Jurkat, Clone E6-1 (cell line): Measurements from ENCODE around the gene TNFSF10. TPM values are rescaled to one million over a fixed set of nuclear protein-coding genes. Genes with fewer than 3 reads are reported as not detected.
"Not testable (repeated sequence)": the region's sequence is repeated elsewhere in the genome, so short reads cannot be mapped to it uniquely, and the experiment has no call there.

Experiments used
- DNase-seq: peaks from one replicate; pipeline ENCODE4 v3.0.0-alpha.2; 2011; ENCODE audit warnings: low read depth, low spot score
- H3K4me3 ChIP-seq: 2 replicates; pipeline ENCODE4 v1.5.1; 2011; ENCODE audit warnings: mild to moderate bottlenecking, low read length, control low read depth, moderate library complexity
- polyA plus RNA-seq: library from polyadenylated mRNA; unstranded; fragments of >200 nt; gene quantifications from one replicate; pipeline ENCODE4 v1.2.1, GENCODE V29; 2012; ENCODE audit warnings: missing spikeins; ENCODE audit not compliant: insufficient read length, insufficient read depth

Gene TNFSF10
- polyA plus RNA-seq = 10.4 TPM

DNA sequence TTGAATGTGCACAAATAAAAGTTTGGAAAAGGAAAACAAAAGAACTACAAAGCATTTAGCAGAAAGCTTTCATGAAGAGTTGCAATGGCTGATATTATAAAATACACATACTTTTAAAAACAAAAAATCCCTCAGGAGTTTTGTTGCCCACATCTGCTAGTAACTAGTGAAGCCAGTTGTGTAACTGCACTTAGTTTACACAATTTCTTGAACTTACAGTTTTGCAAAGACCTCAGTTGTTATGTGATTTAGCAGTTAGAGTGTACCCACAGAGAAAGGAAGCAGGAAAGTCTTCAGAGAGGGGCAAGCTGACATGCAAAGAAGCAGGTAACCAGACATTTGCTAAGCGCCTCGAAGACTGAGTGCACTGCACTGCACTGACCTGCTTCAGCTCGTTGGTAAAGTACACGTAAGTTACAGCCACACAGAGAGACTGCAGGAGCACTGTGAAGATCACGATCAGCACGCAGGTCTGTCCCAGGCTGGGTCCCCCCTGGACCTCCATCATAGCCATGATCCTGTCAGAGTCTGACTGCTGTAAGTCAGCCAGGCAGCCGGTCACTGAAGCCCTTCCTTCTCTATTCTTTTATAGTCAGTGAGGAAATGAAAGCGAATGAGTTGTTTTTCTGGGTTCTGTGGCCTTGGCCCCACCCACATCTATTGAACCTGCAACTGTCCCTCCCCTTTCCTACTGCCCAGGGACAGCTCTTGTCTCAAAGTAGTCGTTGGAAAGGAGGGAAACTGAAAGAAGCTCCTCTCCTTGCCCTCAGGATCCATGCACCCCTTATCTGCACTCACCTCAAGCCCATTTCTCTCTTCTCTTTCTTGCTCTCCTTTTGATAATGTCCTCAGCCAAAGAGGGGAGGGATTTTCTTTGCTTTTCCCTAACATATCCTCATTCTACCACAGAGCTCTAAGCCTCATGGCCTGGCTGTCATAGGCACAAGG lies at the start of gene TNFSF10:
TSS of gene TNFSF10 (minus strand) at position 560 of the 948 bp plus-strand sequence. CDS start at position 514, 46 bp downstream.
- peak; percentile 62 for DNase-seq
- H3K4me3 ChIP-seq = peak within 1 kb of the TSS; percentile 55

DNA sequence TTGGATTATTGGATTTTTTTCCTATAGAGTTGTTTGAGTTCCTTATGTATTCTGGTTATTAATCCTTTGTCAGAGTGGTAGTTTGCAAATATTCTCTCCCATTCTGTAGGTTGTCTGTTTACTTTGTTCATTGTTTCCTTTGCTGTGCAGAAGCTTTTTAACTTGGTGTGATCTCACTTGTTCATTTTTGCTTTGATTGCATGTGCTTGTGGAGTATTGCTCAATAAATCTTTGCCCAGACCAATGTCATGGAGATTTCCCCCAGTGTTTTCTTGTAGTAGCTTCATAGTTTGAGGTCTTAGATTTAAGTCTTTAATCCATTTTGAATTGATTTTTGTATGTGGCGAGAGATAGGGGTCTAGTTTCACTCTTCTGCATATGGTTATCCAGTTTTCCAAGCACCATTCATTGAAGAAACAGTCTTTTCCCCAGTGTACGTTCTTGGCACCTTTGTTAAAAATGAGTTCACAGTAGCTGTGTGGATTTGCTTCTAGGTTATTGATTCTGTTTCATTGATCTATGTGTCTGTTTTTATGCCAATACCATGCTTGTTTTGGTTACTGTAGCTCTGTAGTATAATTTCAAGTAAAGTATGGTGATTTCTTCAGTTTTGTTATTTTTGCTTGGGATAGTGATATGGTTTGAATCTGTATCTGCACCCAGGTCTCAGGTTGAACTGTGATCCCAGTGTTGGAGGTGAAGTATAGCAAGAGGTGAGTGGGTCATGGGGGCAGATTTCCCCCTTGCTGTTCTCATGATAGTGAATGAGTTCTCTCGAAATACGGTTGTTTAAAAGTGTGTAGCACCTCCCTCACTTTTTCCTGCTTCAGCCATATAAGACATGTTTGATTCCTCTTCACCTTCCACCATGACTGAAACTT lies 46.1 kb upstream of the TNFSF10 start:
- no peak for DNase-seq
- no peak overlapping the region for H3K4me3 ChIP-seq

DNA sequence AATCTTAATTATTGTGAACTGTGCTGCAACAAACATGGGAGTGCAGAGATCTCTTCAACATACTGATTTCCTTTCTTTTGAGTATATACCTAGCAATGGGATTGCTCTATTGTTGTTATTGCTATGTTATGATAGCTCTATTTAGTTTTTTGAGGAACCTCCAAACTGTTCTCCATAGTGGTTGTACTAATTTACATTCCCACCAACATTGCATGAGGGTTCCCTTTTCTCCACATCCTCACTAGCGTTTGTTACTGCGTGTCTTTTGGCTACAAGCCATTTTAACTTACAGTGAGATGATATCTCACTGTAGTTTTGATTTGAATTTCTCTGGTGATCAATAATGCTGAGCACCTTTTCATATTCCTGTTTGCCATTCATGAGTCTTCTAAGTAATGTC lies 45.5 kb upstream of the TNFSF10 start:
- no peak for DNase-seq
- no peak overlapping the region for H3K4me3 ChIP-seq

DNA sequence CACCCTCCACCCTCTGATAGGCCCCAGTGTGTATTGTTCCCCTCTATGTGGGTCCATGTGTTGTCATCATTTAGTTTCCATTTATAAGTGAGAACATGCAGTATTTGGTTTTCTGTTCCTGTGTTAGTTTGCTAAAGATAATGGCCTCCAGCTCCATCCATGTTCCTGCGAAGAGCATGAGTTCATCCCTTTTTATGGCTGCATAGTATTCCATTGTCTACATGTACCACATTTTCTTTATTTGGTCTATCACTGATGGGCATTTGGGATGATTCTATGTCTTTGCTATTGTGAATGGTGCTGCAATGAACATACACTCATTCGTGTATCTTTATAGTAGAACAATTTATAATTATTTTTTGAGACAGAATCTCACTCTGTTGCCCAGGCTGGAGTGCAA lies 43.6 kb upstream of the TNFSF10 start:
- H3K4me3 ChIP-seq, DNase-seq: not testable (repeated sequence)

DNA sequence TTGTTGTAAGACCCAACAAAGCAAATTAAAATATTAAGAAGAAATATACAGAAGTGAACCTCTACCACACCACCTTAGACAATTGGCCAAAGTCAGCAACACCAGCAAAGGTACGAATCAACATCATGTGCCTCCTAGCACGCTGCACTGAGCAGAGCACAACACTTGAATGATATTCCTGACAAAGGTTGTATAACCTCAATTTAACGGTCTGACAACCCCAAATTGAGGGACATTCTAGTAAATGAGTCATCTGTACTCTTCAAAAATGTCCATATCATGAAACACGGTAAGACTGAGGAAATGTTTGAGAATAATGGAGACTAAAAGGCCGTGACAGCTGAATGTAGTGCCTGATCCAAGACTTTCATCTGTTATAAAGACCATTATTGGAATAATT lies 41.3 kb upstream of the TNFSF10 start:
- DNase-seq = no peak

DNA sequence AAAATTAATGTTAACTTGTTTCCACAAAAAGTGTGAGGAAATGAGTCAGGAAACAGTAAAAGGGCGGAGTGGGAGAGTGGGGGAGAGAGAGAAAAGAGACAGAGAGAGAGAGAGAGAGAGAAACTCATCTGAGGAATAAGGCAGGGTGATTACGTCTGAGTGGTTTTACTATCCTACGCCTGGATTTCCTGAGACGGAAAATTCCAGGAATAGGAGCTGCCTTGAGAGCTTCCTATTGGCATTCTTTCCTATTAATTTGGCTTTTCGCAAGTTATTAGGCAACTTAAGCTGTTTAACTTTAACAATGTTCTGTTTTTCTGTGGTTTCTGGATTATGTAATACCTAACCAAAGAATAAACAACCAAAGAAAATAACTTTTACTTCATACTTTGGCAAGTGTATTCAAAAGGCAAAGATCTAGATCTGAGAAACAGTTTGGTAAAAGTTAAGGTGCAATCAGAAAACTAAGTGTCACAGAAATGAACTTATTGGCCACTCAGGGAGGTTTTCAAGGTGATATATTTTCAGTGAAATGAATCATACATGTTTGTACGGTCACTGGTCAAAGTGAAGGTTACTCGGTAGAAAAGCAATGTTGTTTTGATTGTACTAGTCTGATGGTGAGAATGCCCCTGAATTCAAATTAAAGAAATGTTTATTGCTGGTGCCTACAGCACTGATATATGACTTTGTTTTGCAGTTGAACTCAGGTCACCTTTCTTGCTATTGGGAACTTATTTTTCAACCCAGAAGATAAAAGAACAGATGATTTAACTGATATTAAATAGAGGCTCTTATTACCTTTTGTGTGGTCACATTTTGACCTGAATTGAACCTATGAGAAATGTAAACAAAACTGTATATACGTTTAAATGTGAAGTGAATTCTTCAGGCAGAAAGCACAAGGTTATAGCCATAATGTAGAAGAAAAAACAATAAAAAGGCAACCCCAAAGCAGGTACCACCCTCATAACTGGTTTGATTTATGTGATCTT lies 39.9 kb upstream of the TNFSF10 start:
- no peak overlapping the region for H3K4me3 ChIP-seq
- DNase-seq = no peak

More for the DNA sequence above, 41.3 kb upstream of the TNFSF10 start:
- no peak overlapping the region for H3K4me3 ChIP-seq

DNA sequence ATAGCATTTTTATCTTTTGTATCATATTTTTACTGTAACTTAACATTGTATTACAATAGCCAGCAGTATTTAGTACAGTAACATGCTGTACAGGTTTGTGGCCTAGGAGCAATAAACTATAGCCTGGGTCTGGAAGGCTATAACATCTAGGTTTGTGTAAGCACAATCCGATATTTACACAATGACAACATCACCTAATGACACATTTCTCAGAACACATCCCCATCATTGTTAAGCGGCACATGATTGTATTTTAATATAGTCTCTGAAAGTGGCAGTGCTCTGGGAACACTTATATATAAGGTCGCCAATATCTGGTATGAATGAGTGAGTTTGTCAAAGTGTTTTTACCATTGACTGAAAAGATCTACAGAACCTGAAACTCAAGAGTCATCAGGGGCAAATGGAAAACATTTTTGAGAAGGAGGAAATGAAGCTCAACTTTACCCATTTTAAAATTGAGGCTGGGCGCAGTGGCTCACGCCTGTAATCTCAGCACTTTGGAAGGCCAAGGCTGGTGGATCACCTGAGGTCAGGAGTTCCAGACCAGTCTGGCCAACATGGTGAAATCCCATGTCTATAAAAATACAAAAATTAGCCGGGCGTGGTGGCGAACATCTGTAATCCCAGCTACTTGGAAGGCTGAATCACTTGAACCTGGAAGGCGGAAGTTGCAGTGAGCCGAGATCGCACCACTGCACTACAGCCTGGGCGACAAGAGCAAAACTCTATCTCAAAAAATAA lies 38.8 kb upstream of the TNFSF10 start:
- no peak for DNase-seq
- no peak overlapping the region for H3K4me3 ChIP-seq

DNA sequence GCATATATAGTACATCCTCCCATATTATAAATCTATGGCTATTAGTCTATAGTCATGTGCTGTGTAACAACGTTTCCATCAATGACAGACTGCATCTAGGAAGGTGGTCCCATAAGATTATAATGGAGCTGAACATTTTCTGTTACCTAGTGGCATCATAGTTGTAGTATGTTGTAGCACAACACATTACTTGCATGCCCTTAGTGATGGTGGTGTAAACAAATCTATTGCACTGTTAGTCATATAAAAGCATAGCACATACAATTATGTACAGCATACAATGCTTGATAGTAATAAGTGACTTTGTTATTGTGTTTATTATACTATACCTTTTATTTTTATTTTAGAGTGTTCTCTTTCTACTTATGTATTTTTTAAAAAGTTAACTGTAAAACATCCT lies 37.4 kb upstream of the TNFSF10 start:
- H3K4me3 ChIP-seq = no peak overlapping the region
- DNase-seq = no peak

DNA sequence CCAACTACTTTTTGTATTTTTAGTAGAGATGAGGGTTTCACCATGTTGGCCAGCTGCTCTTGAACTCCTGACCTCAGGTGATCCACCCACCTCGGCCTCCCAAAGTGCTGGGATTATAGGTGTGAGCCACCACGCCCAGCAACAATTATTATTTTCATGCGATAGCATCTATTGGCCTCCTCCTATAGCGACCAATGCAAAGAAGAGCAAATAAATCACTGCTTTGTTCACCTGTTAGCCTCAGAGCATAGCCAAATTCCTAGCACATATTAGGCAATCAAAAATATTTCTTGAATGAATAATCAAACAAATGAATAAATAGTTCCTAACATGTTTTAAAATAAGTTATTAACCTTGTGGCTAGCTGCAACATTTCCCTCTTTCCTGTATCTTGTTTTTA lies 36.8 kb upstream of the TNFSF10 start:
- no peak for DNase-seq
- H3K4me3 ChIP-seq = no peak overlapping the region

DNA sequence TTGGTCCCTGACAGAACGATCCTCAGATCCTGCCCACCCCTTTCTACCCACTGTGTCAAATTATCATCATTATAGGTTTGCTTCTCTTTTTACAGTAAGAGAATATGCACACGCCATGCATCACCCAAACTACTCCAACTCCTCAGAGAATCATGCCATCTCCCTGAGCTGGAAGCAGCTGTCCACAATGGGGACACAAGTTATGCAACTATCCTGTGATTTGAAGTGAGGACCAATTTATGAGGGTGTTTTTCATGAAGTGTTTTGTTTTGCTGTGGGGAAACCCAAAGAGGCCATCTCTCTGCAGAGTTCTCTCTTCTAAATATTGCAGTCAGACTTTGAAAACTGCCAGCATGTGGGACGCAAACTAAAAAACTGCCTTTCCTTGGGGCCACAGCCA lies 35.8 kb upstream of the TNFSF10 start:
- no peak for DNase-seq
- H3K4me3 ChIP-seq = no peak overlapping the region

DNA sequence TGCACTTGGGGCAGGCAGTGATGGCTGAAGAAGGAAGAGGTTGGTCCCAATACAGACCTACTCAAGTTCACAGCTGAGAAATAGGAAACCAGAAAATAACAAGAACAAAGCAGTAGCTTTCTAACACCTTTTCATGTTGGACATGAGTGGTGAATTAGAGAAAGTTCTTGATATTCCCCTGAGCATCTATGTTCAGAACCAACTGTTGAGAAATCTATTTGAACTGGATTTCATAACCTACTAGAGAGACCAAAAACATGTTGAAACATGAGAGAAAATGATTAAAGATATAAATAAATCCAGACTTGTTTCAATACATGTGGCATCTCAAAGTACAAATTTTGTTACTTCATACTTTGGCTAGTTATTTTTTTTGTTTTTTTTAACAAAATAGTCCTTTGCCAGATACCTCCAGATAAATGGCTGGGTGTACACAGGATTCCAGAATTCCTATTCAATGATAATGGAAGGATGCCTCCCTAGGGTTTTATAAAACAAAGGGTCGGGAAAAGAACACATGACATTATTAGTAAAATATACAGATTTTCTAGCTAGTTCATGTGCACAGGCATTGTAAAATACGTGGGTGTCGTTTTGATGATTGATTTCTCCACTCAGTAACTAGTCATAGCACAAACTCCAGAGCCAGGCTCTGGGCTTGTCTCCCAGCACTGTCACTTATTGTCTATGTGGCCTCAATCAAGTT lies 34.4 kb upstream of the TNFSF10 start:
- DNase-seq = no peak
- H3K4me3 ChIP-seq = no peak overlapping the region

DNA sequence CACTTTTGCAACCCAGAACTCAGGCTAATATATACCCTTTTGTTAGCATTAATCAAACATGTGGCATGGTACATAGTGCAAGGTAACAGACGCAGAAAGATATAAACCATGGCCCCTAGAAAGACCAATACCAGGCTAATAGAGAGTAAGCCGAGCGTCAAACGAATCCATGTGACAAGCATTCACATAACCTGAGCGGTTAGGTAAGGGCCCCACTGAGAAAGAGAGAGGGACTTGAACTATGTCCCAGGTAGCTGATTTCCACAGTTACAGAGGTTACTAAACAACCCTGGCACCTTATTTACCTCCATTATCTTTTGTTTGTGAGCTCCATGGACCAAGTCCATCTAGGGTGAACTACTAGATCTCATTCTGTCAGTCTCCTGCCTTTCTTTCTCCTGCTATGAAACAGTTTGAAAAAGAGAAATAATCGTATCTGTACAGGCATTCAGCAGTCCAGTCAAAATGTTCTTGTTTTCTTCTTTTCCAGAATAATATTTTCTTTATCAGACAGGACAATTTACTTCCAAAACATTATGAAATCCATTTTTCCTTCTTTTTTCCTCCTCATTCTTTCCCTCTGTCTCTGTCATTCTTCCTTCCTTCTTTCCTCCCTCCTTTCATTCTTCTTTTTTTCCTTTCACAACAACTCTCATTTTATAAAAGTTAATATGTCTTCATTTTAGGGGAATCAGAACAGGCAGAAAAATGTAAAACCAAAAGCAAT lies 30.5 kb upstream of the TNFSF10 start:
- H3K4me3 ChIP-seq = no peak overlapping the region
- no peak for DNase-seq

DNA sequence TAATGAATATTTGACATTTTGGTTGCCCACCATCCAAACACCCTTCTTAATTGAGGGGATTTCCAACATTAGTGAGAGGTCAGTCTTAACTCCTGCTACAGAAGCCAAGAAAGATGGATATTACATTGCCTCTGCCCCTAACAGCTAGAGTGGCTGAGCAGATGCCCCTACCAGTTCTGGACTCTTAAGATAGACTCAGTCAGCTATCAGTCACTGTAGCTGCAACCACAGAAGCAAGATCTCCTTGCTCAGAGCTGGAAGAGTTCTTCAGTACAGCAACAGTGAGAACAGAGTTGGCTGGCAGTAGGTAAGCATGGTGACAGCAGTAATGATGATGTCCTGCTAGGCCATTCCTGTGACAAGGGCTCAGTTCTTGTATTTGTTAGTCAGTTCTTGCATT lies 29.4 kb upstream of the TNFSF10 start:
- no peak for DNase-seq
- no peak overlapping the region for H3K4me3 ChIP-seq

DNA sequence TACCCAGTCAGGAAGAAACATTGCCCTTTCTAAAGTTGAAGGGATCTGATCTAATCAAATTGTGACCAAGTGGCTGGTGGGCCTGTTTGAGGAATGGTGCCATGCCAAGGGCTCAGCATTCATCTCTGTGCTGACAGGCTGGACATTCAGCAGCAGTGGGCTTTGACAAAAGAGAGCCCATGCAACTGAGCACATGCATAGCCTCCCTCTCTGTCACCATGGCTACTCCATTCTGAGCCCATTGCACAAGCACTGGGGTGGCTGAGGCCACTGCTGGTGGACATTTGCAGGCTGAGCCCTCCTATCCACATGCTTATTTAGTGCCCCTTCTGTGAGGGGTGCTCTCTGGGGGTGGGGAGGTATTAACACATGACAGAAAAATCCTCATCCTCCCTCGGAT lies 28.6 kb upstream of the TNFSF10 start:
- no peak for DNase-seq
- H3K4me3 ChIP-seq = no peak overlapping the region

DNA sequence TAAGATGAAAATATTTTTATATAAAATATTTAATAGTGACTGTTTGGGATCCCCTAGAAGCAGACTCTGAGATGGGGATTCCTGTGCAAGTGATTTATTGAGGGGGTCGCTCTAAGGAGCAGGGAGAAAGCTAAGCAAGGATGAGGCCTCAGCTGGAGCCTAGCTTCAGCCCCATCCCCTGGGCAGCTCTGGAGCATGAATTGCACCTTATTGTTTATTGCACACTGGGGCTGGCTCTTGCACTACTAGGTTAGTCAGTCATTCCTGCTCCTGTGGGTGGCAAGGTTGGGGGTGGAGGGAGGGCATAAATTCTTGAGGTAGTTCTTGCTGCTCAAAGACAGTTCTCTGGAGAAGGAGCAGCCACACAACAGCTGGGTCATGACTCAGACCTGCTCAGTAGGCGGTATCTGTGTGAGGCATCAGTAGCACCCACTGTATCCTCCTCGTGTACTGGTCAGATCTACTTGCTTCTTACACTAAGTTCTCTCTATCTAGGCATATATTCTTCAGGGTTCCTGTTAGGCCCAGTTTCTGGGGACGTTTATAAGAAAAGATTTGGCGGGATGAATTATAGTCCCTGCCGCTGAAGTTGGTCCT lies 27.2 kb upstream of the TNFSF10 start:
- peak; percentile 28 for DNase-seq
- H3K4me3 ChIP-seq = no peak overlapping the region

DNA sequence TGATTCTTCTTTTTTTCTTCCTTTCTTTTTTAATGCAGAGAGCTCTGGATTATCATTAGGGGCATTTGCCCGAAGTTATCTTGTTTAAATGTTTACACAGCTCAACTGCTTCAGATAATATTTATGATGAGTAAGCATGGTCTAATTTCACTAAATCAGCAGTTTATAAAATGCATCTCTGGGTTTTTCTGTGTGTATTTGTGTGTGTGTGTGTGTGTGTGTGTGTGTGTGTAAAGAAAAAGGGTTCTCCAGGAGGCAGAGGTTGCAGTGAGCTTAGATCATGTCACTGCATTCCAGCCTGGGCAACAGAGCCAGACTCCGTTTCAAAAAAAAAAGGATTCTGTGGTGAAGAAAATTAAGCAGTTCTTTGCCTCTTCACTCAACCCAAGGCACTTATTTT lies 25.9 kb upstream of the TNFSF10 start:
- no peak for DNase-seq
- H3K4me3 ChIP-seq = no peak overlapping the region
